HG03432 (cell line): Measurements from ENCODE around the gene RUFY3.
"Not testable (repeated sequence)": the region's sequence is repeated elsewhere in the genome, so short reads cannot be mapped to it uniquely, and the experiment has no call there.

Experiments used
- ATAC-seq: cut with Tn5 transposase; IDR thresholded peaks from one replicate; pipeline ENCODE4 v1.9.1; 2021; ENCODE audit warnings: mild to moderate bottlenecking, moderate library complexity; ENCODE audit not compliant: unreplicated experiment

RUFY3 gene

GRCh38 chr4:70769396-70769795 lies 47.6 kb downstream of the RUFY3 start:
- ATAC-seq, result not testable (repeated sequence)

- peak; percentile 85 for ATAC-seq
These were observed 51.3 kb downstream of the RUFY3 start for GRCh38 chr4:70772929-70773555.

DNA sequence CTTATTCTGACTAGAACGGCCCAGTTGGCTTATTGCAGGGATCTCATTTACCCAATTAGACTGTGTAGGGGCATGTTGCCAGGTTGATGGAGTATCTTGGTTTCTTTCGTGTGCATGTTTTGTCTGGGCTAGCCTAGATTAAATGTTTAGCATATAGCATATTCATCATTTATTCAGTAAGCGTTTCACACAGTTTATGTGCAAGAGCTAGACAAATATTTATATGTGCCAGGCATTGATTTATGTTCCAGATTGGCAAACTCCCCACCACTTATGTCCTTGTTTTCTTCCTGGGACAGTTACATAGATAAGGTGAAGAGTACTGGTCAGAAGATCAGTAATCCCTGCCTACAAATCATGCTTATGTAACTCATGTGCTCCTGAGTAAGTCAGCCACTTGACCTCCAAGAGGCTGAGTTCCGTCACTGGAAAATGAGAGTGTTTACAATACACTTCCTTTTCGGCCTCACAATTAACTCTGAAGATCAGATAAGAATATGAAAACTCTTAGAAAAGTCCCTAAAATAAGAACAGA lies 57.2 kb downstream of the RUFY3 start:
- ATAC-seq, result no peak

DNA sequence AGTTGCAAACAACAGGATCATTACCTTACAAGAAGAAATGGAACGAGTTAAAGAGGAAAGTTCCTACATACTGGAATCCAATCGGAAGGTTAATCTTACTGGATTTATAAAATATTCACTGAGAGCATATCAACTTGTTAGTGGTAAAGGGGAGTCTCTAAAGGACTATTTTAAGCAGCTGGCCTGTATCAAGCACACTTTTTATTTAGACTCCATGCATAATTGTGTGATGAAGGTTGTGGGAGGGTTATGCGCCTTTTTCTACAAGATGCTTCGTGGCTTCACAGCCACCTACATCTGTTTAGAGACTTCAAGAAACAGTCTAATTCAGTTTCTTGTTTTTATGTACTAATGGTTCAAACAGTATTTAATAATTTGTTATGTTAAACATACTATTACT lies 61.3 kb downstream of the RUFY3 start:
- no peak for ATAC-seq

- ATAC-seq, result no peak
These were observed 65.7 kb downstream of the RUFY3 start for GRCh38 chr4:70787496-70787895.

DNA sequence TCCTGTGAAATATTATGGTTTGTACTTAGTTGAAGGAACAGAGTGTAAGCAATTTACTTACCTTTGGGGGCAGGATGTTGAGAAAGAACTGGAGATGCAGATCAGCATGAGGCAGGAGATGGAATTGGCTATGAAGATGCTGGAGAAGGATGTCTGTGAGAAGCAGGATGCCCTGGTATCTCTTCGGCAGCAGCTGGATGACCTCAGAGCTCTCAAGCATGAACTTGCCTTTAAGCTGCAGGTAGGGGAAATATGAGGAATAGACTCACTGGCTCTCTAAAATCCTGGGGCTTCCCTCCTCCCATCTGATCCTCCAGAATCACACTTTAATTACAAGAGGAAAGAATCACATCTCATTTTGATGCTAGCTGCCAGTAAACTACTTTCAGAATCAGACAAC lies 67.0 kb downstream of the RUFY3 start:
- no peak for ATAC-seq

- no peak for ATAC-seq
These were observed 71.9 kb downstream of the RUFY3 start for GRCh38 chr4:70793626-70794025.

DNA sequence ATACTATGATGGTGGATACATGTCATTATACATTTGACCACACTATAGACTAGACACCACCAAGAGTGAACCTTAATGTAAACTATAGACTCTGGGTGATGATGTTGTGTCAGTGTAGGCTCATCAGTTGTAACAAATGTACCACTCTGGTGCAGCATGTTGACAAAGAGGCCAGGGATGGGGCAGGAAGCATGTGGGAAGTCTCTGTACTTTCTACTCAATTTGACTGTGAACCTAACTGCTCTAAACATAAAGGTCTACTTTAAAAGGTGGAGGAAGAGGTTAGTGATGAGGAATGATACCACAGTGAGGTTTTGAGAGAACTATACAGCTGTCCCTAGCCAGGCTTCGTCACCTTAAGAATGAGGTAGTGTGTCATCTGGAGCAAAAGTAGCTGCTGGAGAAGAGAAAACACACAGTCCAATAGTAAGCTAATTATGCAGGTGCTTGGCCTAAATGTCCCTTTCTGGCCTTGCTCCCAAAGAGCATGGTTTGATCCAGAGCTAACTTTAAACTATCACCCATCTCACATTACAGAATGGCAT lies 79.6 kb downstream of the RUFY3 start:
- ATAC-seq, result peak; percentile 65

DNA sequence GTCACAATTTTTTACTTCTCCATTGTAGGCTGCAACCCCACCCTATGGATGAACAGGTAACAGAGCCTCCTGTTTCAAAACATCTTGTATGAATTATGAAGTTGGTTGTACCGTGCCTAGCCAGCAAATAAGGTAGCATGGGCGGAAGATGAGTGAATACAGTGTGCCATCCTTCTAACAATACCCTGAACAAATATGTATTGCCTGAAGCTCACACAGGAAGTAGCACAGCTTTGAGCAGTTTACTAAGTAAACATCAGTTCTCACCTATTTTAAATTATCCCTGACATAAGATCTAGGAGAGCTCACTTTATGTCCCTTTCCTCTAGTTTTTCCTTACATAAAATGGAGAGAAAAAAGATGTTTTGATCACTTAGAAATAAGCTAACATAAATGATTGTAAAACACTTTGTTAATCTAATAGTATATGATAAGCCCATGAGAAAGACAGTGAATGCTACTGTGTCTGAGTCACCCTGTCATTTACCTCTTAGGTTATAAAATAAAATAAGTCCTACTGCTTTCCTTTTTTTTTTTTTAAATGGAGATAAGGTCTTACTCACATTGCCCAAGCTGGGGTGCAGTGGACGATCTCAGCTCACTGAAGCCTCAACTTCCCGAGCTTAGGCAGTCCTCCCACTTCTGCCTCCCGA lies 81.3 kb downstream of the RUFY3 start:
- ATAC-seq, result no peak

GRCh38 chr4:70808151-70808550 lies 86.4 kb downstream of the RUFY3 start:
- ATAC-seq, result no peak

DNA sequence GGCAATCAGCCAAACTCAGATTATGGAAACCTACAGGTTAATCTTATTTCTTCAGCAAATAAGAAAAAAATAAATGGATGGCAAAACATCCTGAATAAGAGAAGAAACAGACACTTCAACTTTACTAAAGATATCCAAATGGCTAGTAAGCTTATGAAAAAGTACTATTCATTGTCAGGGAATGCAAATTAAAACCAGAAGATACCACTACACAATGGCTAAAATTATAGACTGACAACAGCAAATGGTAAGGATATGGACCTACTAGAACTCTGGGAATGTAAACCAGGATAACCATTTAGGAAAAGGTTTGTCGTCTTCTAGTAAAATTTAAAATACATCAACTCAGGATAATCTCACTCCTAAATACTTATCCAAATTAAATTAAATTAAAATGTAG lies 93.6 kb downstream of the RUFY3 start:
- no peak for ATAC-seq

GRCh38 chr4:70816894-70817293 lies 95.1 kb downstream of the RUFY3 start:
- ATAC-seq, result peak; percentile 31

- ATAC-seq, result peak; percentile 66
These were observed 96.5 kb downstream of the RUFY3 start for GRCh38 chr4:70818173-70818855.

DNA sequence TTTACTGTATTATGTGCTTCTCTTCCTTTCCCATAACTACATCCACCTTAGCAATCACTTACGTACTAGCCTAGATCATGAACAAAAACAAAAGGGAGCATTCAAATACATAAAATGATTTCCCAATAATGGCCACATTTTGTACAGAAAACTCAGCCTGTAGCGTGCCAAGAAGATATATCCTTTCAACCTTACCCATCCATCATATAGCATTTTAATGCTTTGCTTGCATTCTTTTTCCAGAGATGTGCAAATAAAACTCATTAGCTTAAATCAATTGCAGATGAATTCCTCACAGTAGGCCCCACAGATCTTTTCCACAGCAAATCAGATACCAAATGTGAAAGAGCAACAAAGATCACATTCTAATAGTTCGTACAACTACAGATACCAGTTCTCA lies 97.2 kb downstream of the RUFY3 start:
- ATAC-seq, result no peak

GRCh38 chr4:70829015-70829414 lies 107.3 kb downstream of the RUFY3 start:
- no peak for ATAC-seq

GRCh38 chr4:70829492-70829891 lies 107.7 kb downstream of the RUFY3 start:
- no peak for ATAC-seq

DNA sequence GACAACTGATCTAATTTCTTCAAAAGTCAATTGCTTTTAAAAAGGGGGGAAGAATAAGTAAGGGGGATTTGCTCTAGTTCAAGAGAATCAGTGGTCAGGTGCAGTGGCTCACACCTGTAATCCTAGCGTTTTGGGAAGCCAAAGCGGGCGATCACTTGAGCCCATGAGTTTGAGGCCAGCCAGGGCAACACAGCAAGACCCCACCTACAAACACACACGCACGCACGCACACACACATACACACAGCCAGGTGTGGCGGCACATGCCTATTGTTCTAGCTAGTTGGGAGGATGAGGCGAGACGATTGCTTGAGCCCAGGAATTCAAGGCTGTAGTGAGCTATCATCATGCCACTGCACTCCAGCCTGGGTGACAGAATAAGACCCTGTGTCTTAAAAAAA lies 108.3 kb downstream of the RUFY3 start:
- ATAC-seq, result no peak

GRCh38 chr4:70831293-70831692 lies 109.5 kb downstream of the RUFY3 start:
- ATAC-seq, result no peak

GRCh38 chr4:70833675-70834074 lies 111.9 kb downstream of the RUFY3 start:
- no peak for ATAC-seq

DNA sequence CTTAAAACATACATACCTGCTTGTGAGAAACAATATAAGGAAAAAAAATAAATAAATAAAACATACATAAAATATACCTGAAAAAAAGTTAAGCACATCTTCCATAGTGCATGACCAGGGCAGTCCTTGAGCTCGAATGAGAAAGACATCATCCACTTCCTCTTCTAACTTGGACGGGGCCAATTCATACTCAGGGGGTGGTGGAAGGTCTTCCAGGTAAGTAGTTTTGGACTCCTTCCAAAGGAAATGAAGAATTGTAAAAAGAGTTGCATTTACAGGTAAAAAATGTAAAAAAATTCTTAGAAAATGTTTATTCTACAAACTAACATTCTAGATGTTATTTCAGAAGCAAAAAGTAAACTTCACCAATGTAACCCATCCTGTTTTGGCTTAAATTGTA lies 114.3 kb downstream of the RUFY3 start:
- no peak for ATAC-seq

GRCh38 chr4:70838204-70838603 lies 116.4 kb downstream of the RUFY3 start:
- ATAC-seq, result no peak
